Left ventricle myocardium inferior (tissue), 1 donor: Measurements from ENCODE around the gene LEFTY1. TPM values are rescaled to one million over a fixed set of nuclear protein-coding genes. Genes with fewer than 3 reads are reported as not detected.

Experiments used
- DNase-seq: peaks from one replicate; pipeline ENCODE4 v3.0.0-alpha.2; 2020
- H3K27ac ChIP-seq: fragments of 200-600 bp; replicated peaks from 2 replicates; pipeline ENCODE4 v1.8.0; 2021
- H3K27me3 ChIP-seq: fragments of 200-600 bp; 2 replicates; pipeline ENCODE4 v1.8.0; 2021; ENCODE audit warnings: low read depth
- H3K36me3 ChIP-seq: fragments of 200-600 bp; 2 replicates; pipeline ENCODE4 v1.8.0; 2021
- H3K4me1 ChIP-seq: fragments of 200-600 bp; 2 replicates; pipeline ENCODE4 v1.8.0; 2021
- H3K4me3 ChIP-seq: fragments of 200-600 bp; 2 replicates; pipeline ENCODE4 v1.8.0; 2021; ENCODE audit warnings: mild to moderate bottlenecking, moderate library complexity
- H3K9me3 ChIP-seq: fragments of 200-600 bp; replicated peaks from 2 replicates; pipeline ENCODE4 v1.8.0; 2021
- intact Hi-C: fragments of 100-400 bp; cut with micrococcal nuclease; formaldehyde crosslinking; loops from one replicate; pipeline ENCODE4 v1.11.0; 2022
- total RNA-seq: library from RNA; stranded (reverse); fragmentation: NEBNext Ultra II Directional; extraction: Animal tissue kit (Norgen Biotek cat#: 25700); gene quantifications from one replicate; pipeline ENCODE4 v1.2.1, GENCODE V29; 2021
- TF ChIP-seq, protein P1 (sequence below): fragments of 200-600 bp; IDR thresholded peaks from 2 replicates; pipeline ENCODE4 v1.8.0; 2021; ENCODE audit warnings: antibody characterized with exemption, mild to moderate bottlenecking, borderline replicate concordance
- donor health status: DM: no; HTN: yes; CAD: no; lungs with severe emphysema.

Gene LEFTY1
- total RNA-seq, 1 donor from 2014 or later, result 0.55 TPM

DNA sequence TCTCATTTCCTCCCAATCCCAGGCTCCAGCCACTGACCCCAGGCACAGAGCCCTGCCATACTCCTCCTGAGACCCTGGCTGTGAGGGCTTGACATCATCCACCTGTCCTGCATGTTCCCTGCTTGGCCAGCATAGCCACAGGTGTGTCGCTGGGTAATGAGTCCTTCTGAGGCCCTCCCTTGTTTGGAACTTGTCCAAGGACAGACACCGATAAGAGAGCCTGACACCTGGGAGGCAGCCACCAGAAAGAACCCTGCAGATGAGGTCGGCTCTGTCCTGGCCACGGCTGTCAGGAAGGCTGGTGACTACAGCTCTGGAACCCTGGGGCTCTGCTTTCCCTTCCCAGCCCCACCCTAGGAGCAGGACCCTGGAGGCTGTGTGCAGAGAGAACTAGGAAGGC lies 41.3 kb downstream of the LEFTY1 start:
- H3K27ac ChIP-seq, result no peak overlapping the region
- H3K4me1 ChIP-seq, result peaks cover 56% of the 10 kb centered on the region
- H3K9me3 ChIP-seq, result no peaks in the 10 kb centered on the region
- peaks cover 69% of the 10 kb centered on the region for H3K36me3 ChIP-seq
- TF ChIP-seq, protein P1, sequence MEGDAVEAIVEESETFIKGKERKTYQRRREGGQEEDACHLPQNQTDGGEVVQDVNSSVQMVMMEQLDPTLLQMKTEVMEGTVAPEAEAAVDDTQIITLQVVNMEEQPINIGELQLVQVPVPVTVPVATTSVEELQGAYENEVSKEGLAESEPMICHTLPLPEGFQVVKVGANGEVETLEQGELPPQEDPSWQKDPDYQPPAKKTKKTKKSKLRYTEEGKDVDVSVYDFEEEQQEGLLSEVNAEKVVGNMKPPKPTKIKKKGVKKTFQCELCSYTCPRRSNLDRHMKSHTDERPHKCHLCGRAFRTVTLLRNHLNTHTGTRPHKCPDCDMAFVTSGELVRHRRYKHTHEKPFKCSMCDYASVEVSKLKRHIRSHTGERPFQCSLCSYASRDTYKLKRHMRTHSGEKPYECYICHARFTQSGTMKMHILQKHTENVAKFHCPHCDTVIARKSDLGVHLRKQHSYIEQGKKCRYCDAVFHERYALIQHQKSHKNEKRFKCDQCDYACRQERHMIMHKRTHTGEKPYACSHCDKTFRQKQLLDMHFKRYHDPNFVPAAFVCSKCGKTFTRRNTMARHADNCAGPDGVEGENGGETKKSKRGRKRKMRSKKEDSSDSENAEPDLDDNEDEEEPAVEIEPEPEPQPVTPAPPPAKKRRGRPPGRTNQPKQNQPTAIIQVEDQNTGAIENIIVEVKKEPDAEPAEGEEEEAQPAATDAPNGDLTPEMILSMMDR, result no peak
- no peak overlapping the region for H3K4me3 ChIP-seq
- DNase-seq, result no peak
- H3K27me3 ChIP-seq, result no peaks in the 10 kb centered on the region
- intact Hi-C loops, result no loop called here

GRCh38 chr1:225846331-225847310 lies 42.3 kb downstream of the LEFTY1 start:
- Histone ChIP-seq H3K36me3 (peaks cover 68% of the 10 kb centered on the region), H3K4me3 (no peak overlapping the region), H3K27me3 (no peaks in the 10 kb centered on the region), H3K9me3 (no peaks in the 10 kb centered on the region), H3K27ac (peak overlapping the region; percentile 58), H3K4me1 (peaks cover 50% of the 10 kb centered on the region)
- intact Hi-C loops, result no loop called here
- DNase-seq, result no peak
- TF ChIP-seq, protein P1, result no peak

- H3K4me1 ChIP-seq, result peaks cover 43% of the 10 kb centered on the region
- peak; percentile 78 for DNase-seq
- no peaks in the 10 kb centered on the region for H3K27me3 ChIP-seq
- TF ChIP-seq, protein P1, result peak; percentile 82
- peaks cover 71% of the 10 kb centered on the region for H3K36me3 ChIP-seq
- no peaks in the 10 kb centered on the region for H3K9me3 ChIP-seq
- intact Hi-C loops, result no loop called here
- H3K4me3 ChIP-seq, result no peak overlapping the region
- peak overlapping the region; percentile 58 for H3K27ac ChIP-seq
These were observed 43.2 kb downstream of the LEFTY1 start for GRCh38 chr1:225845571-225846259.

DNA sequence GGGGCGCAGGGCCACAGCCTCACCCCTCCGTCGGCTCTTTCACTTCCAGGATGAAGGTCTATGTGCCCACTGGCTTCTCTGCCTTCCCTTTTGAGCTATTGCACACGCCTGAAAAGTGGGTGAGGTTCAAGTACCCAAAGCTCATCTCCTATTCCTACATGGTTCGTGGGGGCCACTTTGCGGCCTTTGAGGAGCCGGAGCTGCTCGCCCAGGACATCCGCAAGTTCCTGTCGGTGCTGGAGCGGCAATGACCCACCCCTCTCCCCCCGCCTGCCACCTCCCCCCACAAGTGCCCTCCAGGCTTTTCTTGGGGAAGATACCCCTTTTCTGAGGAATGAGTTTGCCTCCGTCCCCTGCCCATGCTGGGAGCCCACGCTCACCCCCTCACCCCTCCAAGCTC lies 43.8 kb downstream of the LEFTY1 start:
- Histone ChIP-seq H3K9me3 (no peaks in the 10 kb centered on the region), H3K36me3 (peaks cover 77% of the 10 kb centered on the region), H3K27me3 (no peaks in the 10 kb centered on the region), H3K4me3 (no peak overlapping the region), H3K27ac (peak overlapping the region; percentile 58), H3K4me1 (peaks cover 42% of the 10 kb centered on the region)
- TF ChIP-seq, protein P1, result no peak
- DNase-seq, result no peak
- intact Hi-C loops, result no loop called here

DNA sequence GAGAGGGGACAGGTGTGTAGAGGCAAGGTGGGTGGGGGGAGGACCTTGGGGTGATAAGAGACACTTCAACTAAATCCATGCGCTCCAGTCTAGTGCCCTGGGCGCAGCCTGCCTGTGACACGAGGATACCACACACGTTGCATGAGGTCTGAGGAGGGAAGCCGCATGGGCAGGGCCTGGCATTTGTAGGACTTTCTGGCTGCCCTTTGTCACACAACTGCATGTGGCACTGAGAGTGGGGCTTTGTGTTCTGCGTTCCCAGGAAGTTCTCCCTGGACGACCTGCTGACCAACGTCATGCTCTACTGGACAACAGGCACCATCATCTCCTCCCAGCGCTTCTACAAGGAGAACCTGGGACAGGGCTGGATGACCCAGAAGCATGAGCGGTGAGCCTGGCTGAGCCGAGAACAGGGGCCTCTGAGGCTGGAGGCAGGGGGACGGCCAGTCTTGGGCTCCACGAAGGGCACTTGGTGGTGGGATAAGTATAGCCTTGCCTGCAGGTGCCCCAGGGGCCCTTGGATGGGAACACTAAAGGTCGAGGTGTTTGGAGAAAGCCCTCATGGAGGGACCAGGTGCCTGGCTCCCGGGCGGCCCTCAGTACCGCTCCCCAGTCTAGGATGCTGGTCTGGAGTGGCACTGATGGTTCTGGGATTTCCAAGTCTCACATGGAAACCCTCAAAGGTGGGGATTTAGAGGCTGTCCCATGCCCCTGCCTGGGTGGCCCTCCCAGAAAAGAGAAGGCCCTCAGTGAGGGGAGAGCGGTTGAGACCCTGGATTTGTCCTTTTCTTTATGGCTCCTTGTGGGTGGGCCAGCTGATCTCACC lies 44.5 kb downstream of the LEFTY1 start:
- H3K27me3 ChIP-seq, result no peaks in the 10 kb centered on the region
- H3K9me3 ChIP-seq, result no peaks in the 10 kb centered on the region
- DNase-seq, result no peak
- H3K27ac ChIP-seq, result peak overlapping the region; percentile 58
- H3K4me3 ChIP-seq, result no peak overlapping the region
- peaks cover 36% of the 10 kb centered on the region for H3K4me1 ChIP-seq
- intact Hi-C loops, result loop anchor here (5.0 kb wide), 1 partner anchor 62 kb away; no protein-coding TSS in a partner anchor
- TF ChIP-seq, protein P1, result no peak
- peaks cover 81% of the 10 kb centered on the region for H3K36me3 ChIP-seq
